ENCODE data around the gene LRRTM4.

DNA sequence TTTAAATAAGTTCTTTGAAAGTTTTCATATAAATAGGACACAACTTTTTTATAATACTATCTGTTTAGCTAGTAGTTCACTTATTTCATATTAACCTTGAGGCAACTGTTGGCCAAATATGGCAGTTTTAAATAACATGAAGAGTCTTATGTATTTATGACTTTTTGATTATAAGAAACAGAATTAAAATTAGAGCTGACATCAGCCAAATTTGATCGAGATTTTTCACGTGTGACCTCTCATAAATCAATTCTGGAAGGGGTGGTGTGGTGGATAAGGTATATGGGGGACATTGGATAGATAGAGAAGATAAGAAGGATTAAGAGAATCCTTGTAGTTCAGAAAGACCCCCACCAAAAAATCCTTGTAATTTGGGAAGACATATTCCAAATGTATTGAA lies 776.6 kb downstream of the LRRTM4 start:
- TF ChIP-seq, protein P1, sequence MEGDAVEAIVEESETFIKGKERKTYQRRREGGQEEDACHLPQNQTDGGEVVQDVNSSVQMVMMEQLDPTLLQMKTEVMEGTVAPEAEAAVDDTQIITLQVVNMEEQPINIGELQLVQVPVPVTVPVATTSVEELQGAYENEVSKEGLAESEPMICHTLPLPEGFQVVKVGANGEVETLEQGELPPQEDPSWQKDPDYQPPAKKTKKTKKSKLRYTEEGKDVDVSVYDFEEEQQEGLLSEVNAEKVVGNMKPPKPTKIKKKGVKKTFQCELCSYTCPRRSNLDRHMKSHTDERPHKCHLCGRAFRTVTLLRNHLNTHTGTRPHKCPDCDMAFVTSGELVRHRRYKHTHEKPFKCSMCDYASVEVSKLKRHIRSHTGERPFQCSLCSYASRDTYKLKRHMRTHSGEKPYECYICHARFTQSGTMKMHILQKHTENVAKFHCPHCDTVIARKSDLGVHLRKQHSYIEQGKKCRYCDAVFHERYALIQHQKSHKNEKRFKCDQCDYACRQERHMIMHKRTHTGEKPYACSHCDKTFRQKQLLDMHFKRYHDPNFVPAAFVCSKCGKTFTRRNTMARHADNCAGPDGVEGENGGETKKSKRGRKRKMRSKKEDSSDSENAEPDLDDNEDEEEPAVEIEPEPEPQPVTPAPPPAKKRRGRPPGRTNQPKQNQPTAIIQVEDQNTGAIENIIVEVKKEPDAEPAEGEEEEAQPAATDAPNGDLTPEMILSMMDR (IDR thresholded peaks at IDR 0.05; ENCODE audit: low read depth, low read length) = no peak
- no peak for TF ChIP-seq EZH2phosphoT487 (IDR thresholded peaks at IDR 0.05; ENCODE audit: low read depth)

Data from OCI-LY3 (cell line).